HG02571 (cell line): ENCODE results near the gene NEIL1.
"Not testable (repeated sequence)": the region's sequence is repeated elsewhere in the genome, so short reads cannot be mapped to it uniquely, and the experiment has no call there.

Source experiments
- ATAC-seq: cut with Tn5 transposase; IDR thresholded peaks from one replicate; pipeline ENCODE4 v1.9.1; 2021; ENCODE audit warnings: mild to moderate bottlenecking, moderate library complexity; ENCODE audit not compliant: unreplicated experiment

The NEIL1 gene, protein sequence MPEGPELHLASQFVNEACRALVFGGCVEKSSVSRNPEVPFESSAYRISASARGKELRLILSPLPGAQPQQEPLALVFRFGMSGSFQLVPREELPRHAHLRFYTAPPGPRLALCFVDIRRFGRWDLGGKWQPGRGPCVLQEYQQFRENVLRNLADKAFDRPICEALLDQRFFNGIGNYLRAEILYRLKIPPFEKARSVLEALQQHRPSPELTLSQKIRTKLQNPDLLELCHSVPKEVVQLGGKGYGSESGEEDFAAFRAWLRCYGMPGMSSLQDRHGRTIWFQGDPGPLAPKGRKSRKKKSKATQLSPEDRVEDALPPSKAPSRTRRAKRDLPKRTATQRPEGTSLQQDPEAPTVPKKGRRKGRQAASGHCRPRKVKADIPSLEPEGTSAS

DNA sequence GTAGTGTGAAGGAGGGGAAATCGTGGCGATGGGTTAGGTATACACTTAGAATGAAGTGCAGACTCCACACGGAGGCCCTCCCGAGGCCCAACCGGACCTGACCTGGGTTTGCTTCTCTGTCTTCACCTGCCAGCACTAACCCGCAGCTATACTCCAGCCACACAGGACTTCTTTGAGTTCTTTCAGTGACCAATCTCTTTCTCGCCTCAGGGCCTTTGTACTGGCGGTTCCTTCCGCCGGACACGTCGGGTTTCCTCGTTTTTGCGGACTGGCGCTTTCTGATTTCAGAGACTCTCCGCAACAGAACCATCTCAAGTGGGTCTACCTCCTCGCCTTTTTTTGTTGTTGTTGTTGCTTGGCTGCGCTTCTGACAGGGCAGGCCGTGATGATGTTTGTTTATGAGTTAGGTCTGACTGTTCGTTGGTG is at the start of gene NEIL1:
NEIL1 (plus strand) TSS at position 244 of the 426 bp plus-strand sequence. CDS start 1,867 bp downstream, outside the sequence.
- ATAC-seq = no peak

GRCh38 chr15:75298541-75299310 is 48.1 kb upstream of the NEIL1 start:
- ATAC-seq = not testable (repeated sequence)

DNA sequence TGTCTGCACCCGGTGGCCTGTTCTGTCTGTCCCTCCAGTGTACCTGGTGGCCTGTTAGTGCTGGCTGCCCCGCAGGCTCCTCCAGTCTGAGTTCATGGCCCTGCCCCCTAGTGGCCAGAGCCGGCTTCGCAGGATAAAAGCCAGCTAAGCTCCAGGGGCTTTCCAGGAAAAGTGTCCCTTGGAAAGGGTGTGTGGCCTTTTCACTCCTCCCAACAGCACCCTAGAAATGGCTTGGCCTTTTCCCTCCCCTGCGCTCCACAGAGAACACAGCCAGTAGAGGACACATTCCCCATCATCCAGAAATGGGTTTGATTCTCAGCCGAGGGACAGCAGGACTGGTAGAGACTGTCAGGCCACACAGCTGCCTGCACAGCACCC is 47.5 kb upstream of the NEIL1 start:
- ATAC-seq = not testable (repeated sequence)

DNA sequence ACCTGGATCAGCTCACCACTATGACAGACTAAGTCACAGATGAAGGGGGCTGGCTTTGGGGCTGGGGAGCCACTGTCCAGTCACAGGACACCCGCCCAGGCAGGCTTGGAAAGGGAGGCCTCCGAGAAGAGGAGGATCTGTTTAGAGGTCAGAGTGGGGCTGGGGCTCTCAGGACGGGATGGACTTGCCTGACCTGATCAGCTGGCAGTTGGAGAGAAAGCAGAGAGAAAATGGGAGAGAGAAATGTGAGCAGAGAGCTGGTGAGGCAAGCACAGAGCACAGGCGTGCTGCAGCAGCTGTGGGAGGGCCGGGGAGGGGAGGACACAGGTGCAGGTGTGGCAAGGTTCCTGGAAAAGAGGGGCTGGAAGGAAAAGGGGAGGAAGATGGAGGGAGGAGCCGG is 46.8 kb upstream of the NEIL1 start:
- not testable (repeated sequence) for ATAC-seq

DNA sequence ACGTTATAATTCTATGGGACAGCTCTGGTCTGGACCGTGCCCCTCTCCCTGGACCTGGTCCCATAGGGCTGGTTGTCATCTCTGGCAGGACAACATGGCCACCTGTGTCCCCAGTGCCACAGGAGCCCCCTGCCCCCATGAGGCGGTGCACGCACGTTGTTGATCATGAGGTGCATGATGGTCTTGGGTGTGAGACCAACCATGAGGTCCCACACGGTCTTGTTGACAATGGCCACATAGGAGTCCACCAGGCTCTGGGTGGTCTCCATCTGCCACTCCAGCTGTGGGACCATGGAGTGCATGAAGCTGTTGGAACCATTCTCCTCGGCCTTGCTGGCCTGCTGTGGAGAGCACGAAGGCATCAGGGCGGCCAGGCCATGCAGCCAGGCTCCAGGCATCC is 44.5 kb upstream of the NEIL1 start:
- ATAC-seq = no peak

DNA sequence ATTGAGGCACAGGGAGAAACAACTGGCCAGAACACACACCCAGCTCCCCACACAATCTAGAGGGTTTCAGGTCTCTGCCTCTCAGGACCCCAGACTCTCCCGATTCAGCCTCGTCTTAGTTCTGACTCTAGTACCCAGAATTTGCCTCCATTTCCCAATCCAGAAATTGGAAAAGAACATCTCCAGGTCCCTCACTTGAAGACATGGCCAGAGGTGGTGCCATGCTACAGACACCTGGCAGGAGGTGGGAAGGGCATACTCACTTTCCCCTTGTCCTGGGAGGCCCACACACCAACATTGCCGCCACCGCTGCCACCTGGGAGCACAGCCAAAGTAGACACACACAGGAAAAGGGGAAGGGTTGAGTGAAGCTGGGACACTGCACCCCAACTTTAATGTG is 44.1 kb upstream of the NEIL1 start:
- ATAC-seq = not testable (repeated sequence)

- ATAC-seq = no peak
Measured at GRCh38 chr15:75306188-75306587, 40.7 kb upstream of the NEIL1 start.

DNA sequence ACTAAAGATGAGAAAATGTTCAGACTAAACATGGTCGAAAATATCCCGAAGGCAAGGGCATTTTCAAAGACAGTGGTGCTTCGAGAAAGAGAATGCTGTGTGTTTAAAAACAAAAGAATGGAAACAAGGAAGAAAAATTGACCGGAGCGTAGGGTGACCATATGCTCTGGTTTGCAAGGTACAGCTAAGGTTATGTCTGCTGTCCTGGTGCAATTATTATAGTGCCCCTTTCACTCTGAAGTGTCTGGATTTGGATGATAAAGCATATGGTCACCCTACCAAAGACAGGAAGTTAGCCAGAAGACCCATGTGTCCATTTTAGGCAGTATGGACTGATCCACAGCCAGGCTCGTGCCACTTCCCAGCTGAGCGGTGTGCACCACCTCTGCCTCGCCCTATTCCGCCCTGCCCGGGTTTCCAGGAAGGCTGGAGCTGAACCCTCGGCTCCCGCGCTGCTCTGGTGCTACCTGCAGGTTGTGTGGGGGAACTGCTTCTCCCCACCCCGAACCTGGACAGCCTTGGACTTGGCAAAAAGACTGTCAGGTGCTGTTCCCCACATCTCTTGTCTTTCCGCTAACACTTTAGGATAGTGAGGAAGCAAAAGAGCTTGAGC is 39.0 kb upstream of the NEIL1 start:
- no peak for ATAC-seq

- ATAC-seq = no peak
Measured at GRCh38 chr15:75309711-75310110, 37.1 kb upstream of the NEIL1 start.

DNA sequence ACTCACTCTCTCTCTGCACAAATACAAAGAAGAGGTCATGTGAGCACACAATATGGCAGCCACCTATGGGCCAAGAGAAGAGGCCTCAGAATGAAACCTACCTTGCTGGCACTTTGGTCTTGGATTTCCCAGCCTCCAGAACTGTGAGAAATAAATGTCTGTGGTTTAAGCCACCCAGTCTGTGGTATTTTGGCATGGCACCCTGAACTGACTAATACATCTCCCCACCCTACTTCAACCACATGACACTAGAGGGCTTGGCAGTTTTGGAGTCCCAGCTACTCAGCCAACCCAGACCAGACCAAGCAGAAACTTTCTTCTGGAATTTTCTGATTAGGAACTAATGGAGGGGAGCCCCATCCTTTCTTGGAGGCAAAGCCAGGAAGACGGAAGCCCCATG is 34.3 kb upstream of the NEIL1 start:
- not testable (repeated sequence) for ATAC-seq

DNA sequence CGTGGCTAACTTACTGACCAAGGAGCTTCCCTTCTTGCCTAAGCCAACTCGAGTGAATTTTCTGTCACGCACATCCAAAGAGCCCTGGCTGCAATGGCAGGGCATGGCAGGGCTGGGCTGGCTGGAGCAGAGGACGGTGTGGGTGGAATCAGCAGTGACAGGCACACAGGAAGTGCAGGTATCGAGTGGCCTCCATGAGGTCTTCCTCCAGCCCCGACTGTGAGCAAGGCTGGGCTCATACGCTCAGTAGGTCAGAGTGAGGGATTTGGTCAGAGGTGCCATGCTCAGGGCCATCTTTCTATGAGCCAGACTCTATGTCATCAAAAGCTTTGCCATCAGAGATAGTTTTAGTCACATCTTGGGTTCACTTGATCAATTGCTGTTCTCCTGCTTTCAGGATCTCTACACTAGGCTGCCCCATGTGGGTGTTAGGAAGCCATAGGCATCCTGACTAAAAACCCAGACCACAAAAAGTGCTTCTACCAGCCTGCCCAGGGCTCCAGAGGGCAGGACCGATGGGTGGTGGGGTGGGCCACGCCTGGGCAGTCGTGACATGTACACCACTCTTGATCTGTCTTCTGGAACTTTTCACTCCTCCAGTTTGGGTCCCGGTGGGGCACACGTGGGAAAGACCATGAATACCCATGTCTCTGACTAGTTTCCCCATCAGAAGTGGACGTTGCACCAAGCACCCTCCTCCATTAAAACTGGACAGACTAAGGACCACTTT is 33.6 kb upstream of the NEIL1 start:
- no peak for ATAC-seq

DNA sequence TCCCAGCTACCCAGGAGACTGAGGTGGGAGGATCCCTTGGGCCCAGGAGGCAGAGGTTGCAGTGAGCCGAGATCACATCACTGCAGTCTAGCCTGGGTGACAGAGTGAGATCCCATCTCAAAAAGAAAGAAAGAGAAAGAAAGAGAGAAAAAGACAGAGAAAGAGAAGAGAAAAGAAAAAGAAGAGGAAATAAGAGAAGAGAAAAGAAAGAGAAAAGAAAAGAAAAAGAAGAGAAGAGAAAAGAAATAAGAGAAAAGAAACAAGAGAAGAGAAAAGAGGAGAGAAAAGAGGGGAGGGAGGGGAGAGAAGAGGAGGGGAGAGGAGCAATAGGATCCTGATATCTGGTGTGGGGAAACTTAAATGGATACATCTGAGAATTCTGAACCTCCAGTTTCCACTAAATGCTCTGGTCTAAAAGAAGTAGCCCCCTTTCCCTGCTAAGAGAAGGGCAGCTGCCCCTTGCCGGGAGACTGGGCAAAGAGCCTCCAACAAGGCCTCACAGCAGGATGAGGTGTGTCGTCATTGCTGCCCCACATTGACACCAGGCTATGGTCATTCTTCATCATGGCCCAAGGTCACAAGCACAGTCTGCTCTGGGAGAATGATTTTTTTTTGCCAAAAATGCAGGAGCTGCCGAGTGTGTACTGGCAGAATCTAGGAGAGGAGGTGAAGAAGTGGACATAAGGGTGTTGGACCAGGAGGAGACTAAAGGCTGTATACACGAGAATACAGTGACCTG is 32.1 kb upstream of the NEIL1 start:
- ATAC-seq = no peak

DNA sequence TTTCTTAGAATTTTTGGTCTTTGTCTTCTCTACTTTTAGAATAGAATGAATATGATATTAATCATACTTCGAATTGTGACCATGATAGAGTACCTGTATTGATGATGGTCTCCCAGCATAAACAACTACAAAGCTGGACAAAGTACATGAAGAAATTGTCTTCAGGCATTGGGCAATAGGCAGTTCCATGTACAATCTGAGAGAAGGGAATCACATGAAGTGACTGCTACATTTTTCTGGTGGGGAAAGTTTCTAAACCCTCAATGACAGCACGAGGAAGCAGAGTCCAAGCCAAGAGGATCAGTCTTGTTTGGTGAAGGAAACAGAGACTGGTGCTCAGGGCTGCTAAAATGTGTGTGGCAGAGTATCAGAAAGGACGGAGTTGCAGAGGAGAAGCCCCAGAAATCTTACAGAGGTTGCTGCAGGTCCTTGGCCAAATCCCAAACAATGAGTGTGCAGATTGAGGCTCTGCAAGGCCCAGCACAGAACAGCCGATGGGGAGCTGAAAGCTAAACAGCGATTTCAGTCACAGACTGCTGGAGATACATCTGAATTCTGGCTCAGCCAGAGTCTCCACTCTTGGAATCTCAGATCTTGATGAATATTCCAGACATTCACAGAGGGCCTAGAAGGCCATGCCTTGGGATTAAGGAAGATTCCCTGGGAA is 27.5 kb upstream of the NEIL1 start:
- ATAC-seq = not testable (repeated sequence)

DNA sequence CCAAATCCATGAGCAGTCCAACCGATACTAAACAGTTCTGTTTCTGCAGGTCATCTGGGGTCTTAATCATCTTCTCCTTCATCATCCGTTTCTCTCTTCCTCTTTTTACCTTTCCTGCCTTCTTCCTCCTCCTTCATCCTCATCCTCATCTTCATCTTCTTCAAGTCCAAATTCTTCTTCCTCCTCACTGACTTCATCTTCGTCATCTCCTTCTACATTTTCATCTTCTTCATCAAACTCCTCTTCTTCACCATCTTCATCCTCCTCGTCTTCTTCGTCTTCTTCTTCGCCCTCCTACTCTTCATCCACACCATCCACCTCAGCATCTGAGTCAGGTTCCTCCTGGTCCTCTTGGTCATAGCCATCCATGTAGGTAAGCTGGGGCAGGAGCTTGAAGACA is 25.1 kb upstream of the NEIL1 start:
- ATAC-seq = no peak

- ATAC-seq = no peak
Measured at GRCh38 chr15:75325922-75326321, 20.9 kb upstream of the NEIL1 start.

- no peak for ATAC-seq
Measured at GRCh38 chr15:75327005-75327404, 19.8 kb upstream of the NEIL1 start.

DNA sequence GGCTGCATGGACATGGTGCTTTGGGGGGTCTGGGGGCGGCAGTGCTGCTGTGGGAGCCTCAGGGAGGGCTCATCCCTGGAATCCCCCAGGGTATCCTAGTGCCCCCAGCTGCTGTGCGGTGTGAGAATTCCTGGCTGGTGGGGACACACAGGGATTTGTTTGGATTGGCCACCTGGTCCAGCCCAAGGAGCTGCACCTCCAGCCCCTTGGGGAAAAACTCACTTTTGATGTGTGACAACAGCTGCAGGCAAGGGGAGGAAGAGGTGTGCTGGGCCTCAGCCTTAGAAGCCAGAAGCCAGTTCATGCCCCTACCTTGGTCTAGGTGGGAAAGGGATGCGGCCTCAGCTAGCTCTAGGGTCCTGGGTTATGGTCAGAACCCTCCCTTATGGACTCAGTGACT is 19.3 kb upstream of the NEIL1 start:
- no peak for ATAC-seq

GRCh38 chr15:75328493-75329314 is 18.1 kb upstream of the NEIL1 start:
- ATAC-seq = no peak

DNA sequence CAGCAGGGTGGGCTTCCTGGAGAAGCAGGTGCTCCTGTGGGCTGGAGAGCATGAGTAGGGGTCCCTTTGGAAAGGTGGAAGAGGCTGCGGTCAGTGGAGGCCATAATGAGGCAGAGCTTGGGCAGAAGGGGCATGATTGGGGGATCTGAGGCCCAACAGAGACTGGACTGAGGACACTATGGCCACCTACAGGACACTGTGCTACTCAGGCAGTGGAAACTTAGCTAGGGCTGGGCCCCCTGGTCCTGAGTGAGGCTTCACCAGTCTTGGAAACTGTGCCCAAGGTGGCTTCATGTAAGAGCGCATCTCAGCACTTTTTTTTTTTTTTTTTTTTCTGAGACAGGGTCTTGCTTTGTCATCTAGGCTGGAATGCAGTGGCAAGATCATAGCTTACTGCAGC is 17.3 kb upstream of the NEIL1 start:
- ATAC-seq = no peak
